ENCODE data around the gene ATP1A3.
"Not testable (repeated sequence)": the region's sequence is repeated elsewhere in the genome, so short reads cannot be mapped to it uniquely, and the experiment has no call there.

Gene ATP1A3

DNA sequence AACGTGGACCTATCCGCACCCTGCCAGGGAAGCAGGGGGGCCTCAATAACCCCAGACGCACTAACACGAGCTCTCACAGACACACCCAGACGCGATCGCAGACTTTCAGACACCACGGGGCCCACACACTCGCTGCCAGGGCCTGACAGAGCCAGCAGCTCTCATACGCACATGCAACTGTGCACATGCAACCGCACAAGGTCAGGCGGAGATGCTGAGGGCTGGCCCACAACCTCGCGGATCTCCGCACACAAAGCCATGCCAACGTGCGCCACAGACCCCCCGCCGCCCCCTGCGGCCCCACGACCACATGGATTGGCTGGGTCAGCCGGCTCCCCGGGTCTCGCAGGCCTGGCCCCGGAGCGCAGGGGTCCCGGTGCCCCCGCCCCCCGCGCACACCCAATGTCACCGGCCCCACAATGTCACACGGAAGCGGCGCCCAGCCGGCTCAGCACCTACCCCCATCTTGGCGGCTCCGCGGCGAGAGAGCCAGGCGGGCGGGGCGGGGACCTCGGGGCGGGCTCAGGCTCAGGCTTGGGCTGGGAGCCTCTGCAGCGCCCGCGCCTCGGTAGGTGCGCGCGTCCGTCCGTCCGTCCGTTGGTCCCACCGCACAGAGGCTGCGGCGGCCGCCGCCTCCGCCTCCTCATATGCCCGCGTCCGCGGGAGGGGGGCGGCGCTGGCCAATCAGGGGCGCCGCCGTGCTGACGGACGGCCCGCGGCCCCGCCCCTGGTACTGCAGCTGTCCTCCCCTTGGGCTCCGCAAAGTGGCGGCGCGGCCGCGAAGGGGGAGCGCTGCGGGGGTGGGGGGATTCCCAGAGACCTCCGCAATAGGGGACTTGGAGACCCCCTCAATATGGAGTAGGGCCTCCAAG lies at the start of gene ATP1A3:
TSS of gene ATP1A3 (minus strand) at position 619 of the 872 bp plus-strand sequence. CDS start at position 465, 154 bp downstream.
- no peak within 1 kb of the TSS for H3K27ac ChIP-seq (ENCODE audit: low read length)
- H3K4me1 ChIP-seq (ENCODE audit: control insufficient read depth in 1 of 2, insufficient read depth in 2 of 2, low read length in 2 of 2): peaks cover 0 to 31% of the 10 kb centered on the region in 2 donors
- no peaks in the 10 kb centered on the region for H3K36me3 ChIP-seq (ENCODE audit: control insufficient read depth in 1 of 2, insufficient read depth in 2 of 2, low read length in 2 of 2)
- peaks cover 32% of the 10 kb centered on the region for H3K27me3 ChIP-seq (ENCODE audit: low read depth, low read length)
- H3K4me3 ChIP-seq (ENCODE audit: low read depth in 1 of 2, low read length in 2 of 2): peak within 1 kb of the TSS in 1 of 2 donors; percentile 62
- H3K9me3 ChIP-seq (ENCODE audit: control insufficient read depth in 1 of 2, low read length in 2 of 2): no peaks in the 10 kb centered on the region

DNA sequence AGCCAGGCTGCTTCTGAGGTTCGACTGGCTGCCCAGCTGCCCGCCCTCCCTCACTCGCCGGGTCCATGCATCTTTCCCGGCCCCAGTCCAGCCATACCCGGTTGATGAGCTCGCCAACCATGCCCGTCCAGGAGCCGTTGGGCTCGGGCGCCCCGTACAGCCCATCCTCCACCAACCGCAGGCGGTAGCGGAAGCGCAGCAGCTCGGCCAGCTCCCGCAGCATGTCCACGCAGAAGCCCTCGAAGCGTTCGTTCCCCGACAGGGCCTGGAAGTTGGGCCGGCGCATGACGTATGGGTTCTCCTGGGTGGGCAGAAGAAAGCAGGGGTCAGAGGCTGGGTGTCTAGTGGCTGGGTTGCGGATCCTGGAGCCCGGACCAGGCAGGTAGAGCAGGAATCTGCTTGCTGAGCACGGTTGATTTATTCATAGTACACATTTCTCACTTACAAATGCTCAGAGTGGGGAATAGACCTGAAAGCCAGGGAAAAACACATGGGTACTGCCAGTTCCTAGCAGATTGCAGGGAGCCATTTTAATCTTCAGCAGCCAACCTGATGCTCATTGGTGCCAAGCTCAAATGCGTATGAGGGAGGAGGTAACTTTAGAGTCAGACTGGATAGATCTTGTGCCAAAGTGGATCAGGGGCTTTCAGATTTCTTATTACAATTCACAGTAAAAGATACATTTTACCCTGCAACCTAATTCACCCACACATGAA lies 48.6 kb upstream of the ATP1A3 start:
- H3K27ac ChIP-seq (ENCODE audit: low read length): no peak overlapping the region
- H3K27me3 ChIP-seq (ENCODE audit: low read depth, low read length): no peaks in the 10 kb centered on the region
- peaks cover 0 to 55% of the 10 kb centered on the region in 2 donors for H3K36me3 ChIP-seq (ENCODE audit: control insufficient read depth in 1 of 2, insufficient read depth in 2 of 2, low read length in 2 of 2)
- no peak overlapping the region for H3K4me3 ChIP-seq (ENCODE audit: low read depth in 1 of 2, low read length in 2 of 2)
- no peaks in the 10 kb centered on the region for H3K9me3 ChIP-seq (ENCODE audit: control insufficient read depth in 1 of 2, low read length in 2 of 2)
- no peaks in the 10 kb centered on the region for H3K4me1 ChIP-seq (ENCODE audit: control insufficient read depth in 1 of 2, insufficient read depth in 2 of 2, low read length in 2 of 2)

DNA sequence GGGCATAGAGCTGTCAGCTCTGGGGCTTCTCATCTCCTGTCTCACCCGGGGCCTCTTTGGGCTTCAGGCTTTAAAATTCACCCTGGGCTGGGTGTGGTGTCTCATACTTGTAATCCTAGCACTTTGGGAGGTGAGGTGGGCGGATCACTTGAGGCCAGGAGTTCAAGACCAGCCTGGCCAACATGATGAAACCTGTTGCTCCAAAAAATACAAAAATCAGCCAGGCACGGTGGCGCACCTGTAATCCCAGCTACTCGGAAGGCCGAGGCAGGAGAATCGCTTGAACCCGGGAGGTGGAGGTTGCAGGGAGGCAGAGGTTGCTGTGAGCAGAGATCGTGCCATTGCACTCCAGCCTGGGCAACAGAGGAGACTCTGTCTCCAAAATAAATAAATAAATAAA lies 46.5 kb upstream of the ATP1A3 start:
- not testable (repeated sequence) for H3K4me3 ChIP-seq (ENCODE audit: low read depth in 1 of 2, low read length in 2 of 2); H3K27ac ChIP-seq (ENCODE audit: low read length); H3K9me3 ChIP-seq (ENCODE audit: control insufficient read depth in 1 of 2, low read length in 2 of 2); H3K4me1 ChIP-seq (ENCODE audit: control insufficient read depth in 1 of 2, insufficient read depth in 2 of 2, low read length in 2 of 2); H3K27me3 ChIP-seq (ENCODE audit: low read depth, low read length)
- H3K36me3 ChIP-seq (ENCODE audit: control insufficient read depth in 1 of 2, insufficient read depth in 2 of 2, low read length in 2 of 2): peaks cover 0 to 52% of the 10 kb centered on the region in 2 donors

DNA sequence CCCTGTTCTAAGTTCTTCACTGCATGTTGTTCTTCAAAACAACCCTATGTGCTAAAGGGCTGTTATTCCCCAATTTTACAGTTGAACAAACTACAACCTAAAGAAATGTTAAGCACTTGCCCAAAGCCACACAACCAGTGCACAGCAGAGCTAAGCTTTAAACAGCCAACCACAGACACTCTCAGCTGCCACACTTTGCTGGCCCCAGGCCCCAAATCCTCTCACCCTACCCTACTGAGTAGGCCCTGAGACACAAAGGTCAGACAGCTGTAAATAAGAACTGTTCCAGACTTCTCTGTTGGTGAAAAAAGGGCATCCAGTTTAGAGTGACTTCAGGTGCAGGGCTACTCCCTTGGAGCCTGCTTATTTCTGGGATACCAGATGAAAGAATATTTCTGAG lies 46.0 kb upstream of the ATP1A3 start:
- H3K4me3 ChIP-seq (ENCODE audit: low read depth in 1 of 2, low read length in 2 of 2): no peak overlapping the region
- H3K36me3 ChIP-seq (ENCODE audit: control insufficient read depth in 1 of 2, insufficient read depth in 2 of 2, low read length in 2 of 2): peaks cover 0 to 47% of the 10 kb centered on the region in 2 donors

DNA sequence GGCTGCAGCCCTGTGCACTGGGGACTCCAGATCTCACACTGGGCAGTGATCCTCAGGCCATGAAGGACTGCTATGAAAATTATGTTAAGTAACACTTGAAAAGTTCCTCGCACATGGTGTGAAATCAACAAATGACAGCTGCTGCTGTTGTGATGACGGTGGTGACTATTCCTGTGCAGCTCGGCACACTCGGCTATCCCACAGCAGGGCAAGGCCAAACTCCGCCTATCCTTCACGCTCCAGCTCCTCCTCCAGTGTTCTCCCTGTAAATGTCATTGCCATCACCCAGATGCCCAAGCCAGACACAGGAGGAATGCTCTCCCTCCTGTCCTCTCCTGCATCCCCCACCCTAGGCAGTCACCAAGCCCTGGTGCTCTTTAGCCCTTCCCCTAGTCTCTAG lies 44.6 kb upstream of the ATP1A3 start:
- no peak overlapping the region for H3K27ac ChIP-seq (ENCODE audit: low read length)
- H3K36me3 ChIP-seq (ENCODE audit: control insufficient read depth in 1 of 2, insufficient read depth in 2 of 2, low read length in 2 of 2): peaks cover 0 to 39% of the 10 kb centered on the region in 2 donors

More for the DNA sequence above, 46.0 kb upstream of the ATP1A3 start:
- Histone ChIP-seq H3K4me1 (ENCODE audit: control insufficient read depth in 1 of 2, insufficient read depth in 2 of 2, low read length in 2 of 2) (no peaks in the 10 kb centered on the region), H3K27me3 (ENCODE audit: low read depth, low read length) (no peaks in the 10 kb centered on the region), H3K27ac (ENCODE audit: low read length) (no peak overlapping the region), H3K9me3 (ENCODE audit: control insufficient read depth in 1 of 2, low read length in 2 of 2) (no peaks in the 10 kb centered on the region)

DNA sequence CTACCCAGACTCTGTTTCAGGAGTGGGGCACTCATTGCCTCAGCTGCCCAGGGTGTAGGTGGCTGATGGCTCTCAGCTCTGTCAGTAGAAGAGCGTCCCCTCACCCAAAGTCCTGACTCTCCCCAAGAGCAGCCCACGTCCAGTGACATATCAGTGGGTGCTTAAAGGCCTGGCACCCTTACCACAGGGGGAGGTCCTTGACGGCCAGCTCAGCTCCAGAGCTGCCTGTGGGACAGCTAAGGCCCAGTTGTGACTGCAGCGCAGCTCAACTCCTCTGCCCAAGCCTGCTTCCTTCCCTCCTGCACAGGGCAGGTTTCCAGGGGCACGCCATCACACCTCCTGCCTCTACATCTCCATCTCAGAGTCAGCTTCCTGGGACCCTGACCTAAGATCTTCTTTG lies 43.6 kb upstream of the ATP1A3 start:
- H3K27ac ChIP-seq (ENCODE audit: low read length): no peak overlapping the region
- no peaks in the 10 kb centered on the region for H3K4me1 ChIP-seq (ENCODE audit: control insufficient read depth in 1 of 2, insufficient read depth in 2 of 2, low read length in 2 of 2)
- H3K4me3 ChIP-seq (ENCODE audit: low read depth in 1 of 2, low read length in 2 of 2): no peak overlapping the region
- H3K36me3 ChIP-seq (ENCODE audit: control insufficient read depth in 1 of 2, insufficient read depth in 2 of 2, low read length in 2 of 2): peaks cover 0 to 35% of the 10 kb centered on the region in 2 donors
- H3K27me3 ChIP-seq (ENCODE audit: low read depth, low read length): no peaks in the 10 kb centered on the region
- H3K9me3 ChIP-seq (ENCODE audit: control insufficient read depth in 1 of 2, low read length in 2 of 2): no peaks in the 10 kb centered on the region

More for the DNA sequence above, 44.6 kb upstream of the ATP1A3 start:
- Histone ChIP-seq H3K9me3 (ENCODE audit: control insufficient read depth in 1 of 2, low read length in 2 of 2) (no peaks in the 10 kb centered on the region), H3K4me1 (ENCODE audit: control insufficient read depth in 1 of 2, insufficient read depth in 2 of 2, low read length in 2 of 2) (no peaks in the 10 kb centered on the region), H3K27me3 (ENCODE audit: low read depth, low read length) (no peaks in the 10 kb centered on the region), H3K4me3 (ENCODE audit: low read depth in 1 of 2, low read length in 2 of 2) (no peak overlapping the region)

DNA sequence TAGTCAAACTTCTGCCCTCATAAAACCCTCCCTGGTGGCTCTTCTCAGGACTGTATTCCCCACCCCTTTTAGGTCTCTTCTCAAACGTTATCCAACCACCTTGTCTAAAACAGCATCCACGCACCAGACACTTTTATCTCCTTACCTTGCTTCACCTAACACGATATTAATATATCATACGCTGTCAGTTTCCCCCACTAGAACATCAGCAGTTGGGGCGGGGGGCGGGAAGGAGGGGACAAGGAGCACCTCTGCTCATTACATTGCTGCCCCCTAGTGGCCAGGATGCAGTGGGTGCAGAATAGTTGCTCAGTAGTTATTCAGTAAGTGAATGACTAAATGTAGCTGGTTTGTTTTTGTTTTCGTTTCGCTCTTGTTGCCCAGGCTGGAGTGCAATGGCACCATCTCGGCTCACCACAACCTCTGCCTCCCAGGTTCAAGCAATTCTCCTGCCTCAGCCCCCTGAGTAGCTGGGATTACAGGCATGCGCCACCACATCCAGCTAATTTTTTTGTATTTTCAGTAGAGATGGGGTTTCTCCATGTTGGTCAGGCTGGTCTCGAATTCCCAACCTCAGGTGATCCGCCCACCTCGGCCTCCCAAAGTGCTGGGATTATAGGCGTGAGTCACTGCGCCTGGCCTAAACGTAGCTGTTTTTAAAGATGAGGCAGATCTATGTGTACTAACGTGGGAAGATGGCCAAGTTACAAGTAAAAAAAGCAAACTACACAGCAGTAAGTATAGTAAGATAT lies 40.8 kb upstream of the ATP1A3 start:
- H3K27ac ChIP-seq (ENCODE audit: low read length); H3K9me3 ChIP-seq (ENCODE audit: control insufficient read depth in 1 of 2, low read length in 2 of 2); H3K27me3 ChIP-seq (ENCODE audit: low read depth, low read length); H3K4me3 ChIP-seq (ENCODE audit: low read depth in 1 of 2, low read length in 2 of 2): not testable (repeated sequence)
- H3K4me1 ChIP-seq (ENCODE audit: control insufficient read depth in 1 of 2, insufficient read depth in 2 of 2, low read length in 2 of 2): peaks cover 0 to 11% of the 10 kb centered on the region in 2 donors
- H3K36me3 ChIP-seq (ENCODE audit: control insufficient read depth in 1 of 2, insufficient read depth in 2 of 2, low read length in 2 of 2): peaks cover 0 to 12% of the 10 kb centered on the region in 2 donors

DNA sequence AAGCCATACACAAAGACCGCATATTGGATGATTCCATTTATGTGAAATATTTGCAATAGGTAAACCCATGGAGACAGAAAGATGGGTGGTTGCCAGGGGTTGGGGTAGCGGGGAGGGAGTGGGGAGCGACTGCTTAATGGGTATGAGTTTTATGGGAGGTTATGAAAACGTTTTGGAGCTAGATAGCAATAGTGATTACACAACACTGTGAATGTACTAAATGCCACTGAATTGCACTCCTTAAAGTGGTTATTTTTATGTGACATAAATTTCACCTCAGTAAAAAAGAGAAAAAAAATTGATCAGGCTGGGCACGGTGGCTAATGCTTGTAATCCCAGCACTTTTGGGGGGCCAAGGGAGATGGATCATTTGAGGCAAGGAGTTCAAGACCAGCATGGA lies 39.4 kb upstream of the ATP1A3 start:
- no peak overlapping the region for H3K4me3 ChIP-seq (ENCODE audit: low read depth in 1 of 2, low read length in 2 of 2)
- no peaks in the 10 kb centered on the region for H3K27me3 ChIP-seq (ENCODE audit: low read depth, low read length)
- H3K9me3 ChIP-seq (ENCODE audit: control insufficient read depth in 1 of 2, low read length in 2 of 2): no peaks in the 10 kb centered on the region
- peaks cover 0 to 7% of the 10 kb centered on the region in 2 donors for H3K36me3 ChIP-seq (ENCODE audit: control insufficient read depth in 1 of 2, insufficient read depth in 2 of 2, low read length in 2 of 2)
- H3K4me1 ChIP-seq (ENCODE audit: control insufficient read depth in 1 of 2, insufficient read depth in 2 of 2, low read length in 2 of 2): peaks cover 0 to 11% of the 10 kb centered on the region in 2 donors
- no peak overlapping the region for H3K27ac ChIP-seq (ENCODE audit: low read length)

DNA sequence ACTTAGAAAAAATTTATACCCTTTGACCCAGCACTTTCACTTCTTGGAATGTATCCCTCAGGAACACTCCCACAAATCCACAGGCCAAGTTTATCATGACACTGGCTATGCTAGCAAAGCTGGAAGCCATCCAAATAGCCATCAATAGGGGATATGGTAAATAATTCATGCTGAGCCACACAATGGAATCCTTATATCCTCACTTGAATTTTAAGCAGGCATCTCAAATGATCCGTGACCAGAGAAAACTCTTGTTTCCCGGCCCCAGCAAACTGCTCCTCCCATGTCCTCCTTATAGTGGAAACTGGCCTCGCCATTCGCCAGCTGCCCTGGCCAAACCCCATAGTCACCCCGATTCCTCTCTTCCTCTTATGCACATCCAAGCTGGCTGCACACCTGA lies 38.4 kb upstream of the ATP1A3 start:
- Histone ChIP-seq H3K27me3 (ENCODE audit: low read depth, low read length) (no peaks in the 10 kb centered on the region), H3K4me3 (ENCODE audit: low read depth in 1 of 2, low read length in 2 of 2) (no peak overlapping the region), H3K4me1 (ENCODE audit: control insufficient read depth in 1 of 2, insufficient read depth in 2 of 2, low read length in 2 of 2) (peaks cover 0 to 11% of the 10 kb centered on the region in 2 donors), H3K36me3 (ENCODE audit: control insufficient read depth in 1 of 2, insufficient read depth in 2 of 2, low read length in 2 of 2) (peaks cover 0 to 7% of the 10 kb centered on the region in 2 donors), H3K9me3 (ENCODE audit: control insufficient read depth in 1 of 2, low read length in 2 of 2) (no peaks in the 10 kb centered on the region), H3K27ac (ENCODE audit: low read length) (no peak overlapping the region)

DNA sequence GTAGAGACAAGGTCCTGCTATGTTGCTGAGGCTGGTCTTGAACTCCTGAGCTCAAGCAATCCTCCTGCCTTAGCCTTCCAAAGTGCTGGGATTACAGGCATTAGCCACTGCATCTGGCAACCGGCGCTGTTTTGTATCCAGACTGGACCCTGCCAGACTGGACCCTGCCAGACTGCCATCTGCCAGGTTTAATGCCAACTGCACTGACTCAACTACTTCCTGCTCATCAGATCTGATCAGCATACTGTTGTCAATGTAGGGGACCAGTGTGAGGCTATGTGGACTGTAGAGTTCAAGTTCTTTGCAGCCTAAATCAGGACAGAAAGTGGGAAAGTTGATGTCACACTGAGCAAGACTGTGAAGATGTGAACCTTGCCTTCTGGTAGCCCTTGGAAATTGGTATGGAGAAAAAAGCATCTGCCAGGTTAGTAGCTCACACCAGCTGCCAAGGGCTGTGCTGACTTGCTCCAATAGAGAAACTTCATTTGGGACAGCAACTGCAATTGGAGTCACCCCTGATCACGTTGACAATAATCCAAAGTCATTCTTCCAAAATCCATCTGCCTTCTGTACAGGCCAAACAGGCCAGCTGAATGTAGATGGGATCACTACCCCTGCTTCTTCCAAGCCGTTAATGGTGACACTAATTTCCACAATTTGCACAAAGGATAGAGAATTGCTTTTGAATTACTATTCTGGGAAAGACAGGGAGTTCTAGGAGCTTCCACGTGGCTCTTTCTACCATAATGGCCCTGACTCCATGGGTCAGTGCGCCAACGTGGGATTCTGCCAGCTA lies 36.8 kb upstream of the ATP1A3 start:
- H3K4me3 ChIP-seq (ENCODE audit: low read depth in 1 of 2, low read length in 2 of 2): no peak overlapping the region
- H3K4me1 ChIP-seq (ENCODE audit: control insufficient read depth in 1 of 2, insufficient read depth in 2 of 2, low read length in 2 of 2): peaks cover 0 to 11% of the 10 kb centered on the region in 2 donors
- peaks cover 0 to 6% of the 10 kb centered on the region in 2 donors for H3K36me3 ChIP-seq (ENCODE audit: control insufficient read depth in 1 of 2, insufficient read depth in 2 of 2, low read length in 2 of 2)
- no peaks in the 10 kb centered on the region for H3K27me3 ChIP-seq (ENCODE audit: low read depth, low read length)
- H3K27ac ChIP-seq (ENCODE audit: low read length): no peak overlapping the region
- H3K9me3 ChIP-seq (ENCODE audit: control insufficient read depth in 1 of 2, low read length in 2 of 2): no peaks in the 10 kb centered on the region

Data from muscle layer of duodenum (tissue), 2 donors.